K562 (cell line): ENCODE data around the gene AGAP3.

Experiments
- BMI1 ChIP-seq: fragments of 150-350 bp; IDR thresholded peaks from 2 replicates; pipeline ENCODE4 v1.6.1; 2014; ENCODE audit warnings: low read length
- BRCA1 ChIP-seq, 2 experiments: fragments of 450-650 bp in 1 of 2; sonication (generic) in 1 of 2; formaldehyde crosslinking in 1 of 2; IDR thresholded peaks; 2 replicates each; pipeline versions ENCODE4 v1.5.0 to v1.6.1; 2017 to 2020; ENCODE audit warnings: mild to moderate bottlenecking in 1 of 2, missing genetic modification reagents in 1 of 2
- MXI1 ChIP-seq: IDR thresholded peaks from 2 replicates; pipeline ENCODE4 v1.6.1; 2011; ENCODE audit warnings: low read depth, mild to moderate bottlenecking, improper control_type of control experiment, low read length
- NR3C1 ChIP-seq: sonication (generic); formaldehyde crosslinking; IDR thresholded peaks from 2 replicates; pipeline ENCODE4 v1.8.1; 2022; ENCODE audit warnings: missing genetic modification reagents
- SMARCA5 ChIP-seq: fragments of 450-650 bp; IDR thresholded peaks from 2 replicates; pipeline ENCODE4 v1.6.1; 2016
- SRSF3 ChIP-seq: fragments of 200-400 bp; formaldehyde crosslinking; IDR thresholded peaks from 2 replicates; pipeline ENCODE4 v1.6.1; 2016; ENCODE audit warnings: mild to moderate bottlenecking, low read length, moderate library complexity; ENCODE audit not compliant: insufficient read depth
- ZNF232 ChIP-seq: sonication (generic); formaldehyde crosslinking; IDR thresholded peaks from 2 replicates; pipeline ENCODE4 v1.8.0; 2022; ENCODE audit warnings: mild to moderate bottlenecking, missing genetic modification reagents
- ZNF589 ChIP-seq: fragments of 200-800 bp; sonication (Bioruptor generic); IDR thresholded peaks from 2 replicates; pipeline ENCODE4 v1.6.1; 2016; ENCODE audit warnings: low read depth, missing genetic modification characterization, missing compliant biosample characterization
- TF ChIP-seq, protein P1 (sequence below), 3 experiments: IDR thresholded peaks in 2 of 3; conservative IDR thresholded peaks in 1 of 3; 2 replicates each; pipeline ENCODE4 v1.5.1; 2011 to 2012; ENCODE audit warnings: low read length in 3 of 3, mild to moderate bottlenecking in 3 of 3, control low read depth in 2 of 3, improper control_type of control experiment in 1 of 3, inconsistent platforms in 1 of 3, low read depth in 1 of 3, mixed read lengths in 1 of 3, moderate library complexity in 1 of 3; ENCODE audit not compliant: insufficient read depth in 2 of 3
- TF ChIP-seq, protein P2 (sequence below), 2 experiments: IDR thresholded peaks; 2 replicates each; pipeline ENCODE4 v1.6.1; 2012; ENCODE audit warnings: improper control_type of control experiment in 2 of 2, low read depth in 2 of 2, low read length in 2 of 2, borderline replicate concordance in 1 of 2
- TF ChIP-seq, protein P3 (sequence below): sonication (generic); formaldehyde crosslinking; IDR thresholded peaks from 2 replicates; pipeline ENCODE4 v1.9.0; 2022; ENCODE audit warnings: mild to moderate bottlenecking, missing genetic modification reagents

DNA sequence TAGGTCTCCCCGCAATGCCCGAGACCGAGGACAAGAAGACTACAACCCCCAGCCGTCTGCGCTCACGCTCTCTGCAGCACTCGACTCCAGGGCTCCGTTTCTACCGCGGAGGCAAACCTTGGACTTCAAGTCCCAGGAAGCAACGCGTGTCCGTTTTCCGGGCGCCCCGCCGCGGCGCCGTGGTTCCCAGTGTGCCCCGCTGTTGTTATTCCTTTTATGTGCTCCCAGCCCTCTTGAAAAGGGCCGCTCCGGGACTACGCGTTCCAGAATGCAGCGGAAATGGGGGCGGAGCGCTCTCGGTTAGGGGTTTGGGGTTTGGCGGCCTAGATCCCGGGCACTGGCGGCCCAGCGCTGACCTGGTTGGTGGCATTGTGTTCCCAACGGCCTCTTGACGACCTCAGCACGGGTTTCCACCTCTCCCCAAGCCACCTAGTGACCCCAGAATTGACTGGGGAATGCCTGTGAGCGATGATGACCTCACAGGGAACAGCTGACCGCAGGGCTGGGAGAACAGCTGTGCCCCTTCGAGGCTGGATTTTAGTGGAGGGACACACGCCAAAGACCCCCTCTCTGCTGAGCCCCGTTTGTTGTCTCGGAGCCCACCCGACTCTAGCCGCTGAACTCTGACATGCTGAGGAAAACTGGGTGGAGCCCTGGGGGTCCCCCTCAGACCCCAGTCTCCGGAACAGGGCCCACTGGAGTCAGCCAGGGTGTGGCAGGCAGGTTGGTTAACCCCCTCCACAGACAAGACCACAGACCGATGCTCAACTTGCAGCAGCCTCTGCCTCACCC, 28.1 kb upstream of the AGAP3 start:
- TF ChIP-seq MXI1 = 0 out of 2 replicates have a peak, but pooled peaks have one; percentile 21
- no peak for TF ChIP-seq NR3C1
- no peak for TF ChIP-seq BRCA1 (IDR thresholded peaks at IDR 0.05)
- no peak for TF ChIP-seq BRCA1 (CRISPR knock-in tag; IDR thresholded peaks at IDR 0.05)
- TF ChIP-seq BMI1 = no peak
- peak; percentile 41 for TF ChIP-seq ZNF589 (CRISPR knock-in tag)
- TF ChIP-seq, protein P1, sequence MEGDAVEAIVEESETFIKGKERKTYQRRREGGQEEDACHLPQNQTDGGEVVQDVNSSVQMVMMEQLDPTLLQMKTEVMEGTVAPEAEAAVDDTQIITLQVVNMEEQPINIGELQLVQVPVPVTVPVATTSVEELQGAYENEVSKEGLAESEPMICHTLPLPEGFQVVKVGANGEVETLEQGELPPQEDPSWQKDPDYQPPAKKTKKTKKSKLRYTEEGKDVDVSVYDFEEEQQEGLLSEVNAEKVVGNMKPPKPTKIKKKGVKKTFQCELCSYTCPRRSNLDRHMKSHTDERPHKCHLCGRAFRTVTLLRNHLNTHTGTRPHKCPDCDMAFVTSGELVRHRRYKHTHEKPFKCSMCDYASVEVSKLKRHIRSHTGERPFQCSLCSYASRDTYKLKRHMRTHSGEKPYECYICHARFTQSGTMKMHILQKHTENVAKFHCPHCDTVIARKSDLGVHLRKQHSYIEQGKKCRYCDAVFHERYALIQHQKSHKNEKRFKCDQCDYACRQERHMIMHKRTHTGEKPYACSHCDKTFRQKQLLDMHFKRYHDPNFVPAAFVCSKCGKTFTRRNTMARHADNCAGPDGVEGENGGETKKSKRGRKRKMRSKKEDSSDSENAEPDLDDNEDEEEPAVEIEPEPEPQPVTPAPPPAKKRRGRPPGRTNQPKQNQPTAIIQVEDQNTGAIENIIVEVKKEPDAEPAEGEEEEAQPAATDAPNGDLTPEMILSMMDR (IDR thresholded peaks at IDR 0.05 in 2 of 3, conservative IDR thresholded peaks at IDR 0.05 in 1 of 3; ENCODE audit: insufficient read depth in 2 of 3, low read depth in 1 of 3, low read length in 3 of 3) = no peak
- no peak for TF ChIP-seq ZNF232 (CRISPR knock-in tag)
- TF ChIP-seq SRSF3 = 0 out of 2 replicates have a peak, but pooled peaks have one; percentile 26
- no peak for TF ChIP-seq SMARCA5
- TF ChIP-seq, protein P2, sequence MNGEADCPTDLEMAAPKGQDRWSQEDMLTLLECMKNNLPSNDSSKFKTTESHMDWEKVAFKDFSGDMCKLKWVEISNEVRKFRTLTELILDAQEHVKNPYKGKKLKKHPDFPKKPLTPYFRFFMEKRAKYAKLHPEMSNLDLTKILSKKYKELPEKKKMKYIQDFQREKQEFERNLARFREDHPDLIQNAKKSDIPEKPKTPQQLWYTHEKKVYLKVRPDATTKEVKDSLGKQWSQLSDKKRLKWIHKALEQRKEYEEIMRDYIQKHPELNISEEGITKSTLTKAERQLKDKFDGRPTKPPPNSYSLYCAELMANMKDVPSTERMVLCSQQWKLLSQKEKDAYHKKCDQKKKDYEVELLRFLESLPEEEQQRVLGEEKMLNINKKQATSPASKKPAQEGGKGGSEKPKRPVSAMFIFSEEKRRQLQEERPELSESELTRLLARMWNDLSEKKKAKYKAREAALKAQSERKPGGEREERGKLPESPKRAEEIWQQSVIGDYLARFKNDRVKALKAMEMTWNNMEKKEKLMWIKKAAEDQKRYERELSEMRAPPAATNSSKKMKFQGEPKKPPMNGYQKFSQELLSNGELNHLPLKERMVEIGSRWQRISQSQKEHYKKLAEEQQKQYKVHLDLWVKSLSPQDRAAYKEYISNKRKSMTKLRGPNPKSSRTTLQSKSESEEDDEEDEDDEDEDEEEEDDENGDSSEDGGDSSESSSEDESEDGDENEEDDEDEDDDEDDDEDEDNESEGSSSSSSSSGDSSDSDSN (IDR thresholded peaks at IDR 0.05; ENCODE audit: borderline replicate concordance in 1 of 2, low read depth in 2 of 2, low read length in 2 of 2) = 0 out of 4 replicates have a peak, but pooled peaks of 1 of the 2 experiments have one; percentile 13
- TF ChIP-seq, protein P3, sequence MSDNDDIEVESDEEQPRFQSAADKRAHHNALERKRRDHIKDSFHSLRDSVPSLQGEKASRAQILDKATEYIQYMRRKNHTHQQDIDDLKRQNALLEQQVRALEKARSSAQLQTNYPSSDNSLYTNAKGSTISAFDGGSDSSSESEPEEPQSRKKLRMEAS (CRISPR knock-in tag) = peak; percentile 44; the same call in 1 of the 2 replicates
